Measurements from ENCODE around the gene RNF126.

DNA sequence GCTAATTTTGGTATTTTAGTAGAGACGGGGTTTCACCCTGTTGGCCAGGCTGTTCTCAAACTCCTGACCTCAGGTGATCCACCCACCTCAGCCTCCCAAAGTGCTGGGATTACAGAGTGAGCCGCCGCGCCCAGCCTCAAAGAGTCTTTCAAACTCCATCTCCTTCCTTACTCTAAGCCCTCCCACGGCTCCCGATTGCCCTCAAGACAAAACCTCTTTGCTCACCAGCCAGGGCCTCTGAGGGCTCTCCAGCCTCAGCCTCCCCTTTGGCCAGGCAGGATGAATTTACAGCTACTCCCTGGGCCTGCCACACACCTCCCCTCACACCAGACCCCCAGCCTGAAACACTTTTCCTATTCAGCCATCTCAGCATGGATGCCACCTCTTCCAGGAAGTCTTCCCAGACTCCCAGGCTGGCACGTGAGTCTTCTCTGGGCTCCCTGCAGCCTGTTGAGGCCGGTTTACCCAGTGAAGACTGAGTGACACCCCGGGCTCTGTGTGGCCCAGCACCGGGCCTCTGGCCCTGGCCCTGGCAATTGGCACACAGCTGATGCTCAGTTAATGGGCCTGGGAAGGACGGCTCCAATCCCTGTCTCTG, 24.7 kb upstream of the RNF126 start:
- TF ChIP-seq, protein P1, sequence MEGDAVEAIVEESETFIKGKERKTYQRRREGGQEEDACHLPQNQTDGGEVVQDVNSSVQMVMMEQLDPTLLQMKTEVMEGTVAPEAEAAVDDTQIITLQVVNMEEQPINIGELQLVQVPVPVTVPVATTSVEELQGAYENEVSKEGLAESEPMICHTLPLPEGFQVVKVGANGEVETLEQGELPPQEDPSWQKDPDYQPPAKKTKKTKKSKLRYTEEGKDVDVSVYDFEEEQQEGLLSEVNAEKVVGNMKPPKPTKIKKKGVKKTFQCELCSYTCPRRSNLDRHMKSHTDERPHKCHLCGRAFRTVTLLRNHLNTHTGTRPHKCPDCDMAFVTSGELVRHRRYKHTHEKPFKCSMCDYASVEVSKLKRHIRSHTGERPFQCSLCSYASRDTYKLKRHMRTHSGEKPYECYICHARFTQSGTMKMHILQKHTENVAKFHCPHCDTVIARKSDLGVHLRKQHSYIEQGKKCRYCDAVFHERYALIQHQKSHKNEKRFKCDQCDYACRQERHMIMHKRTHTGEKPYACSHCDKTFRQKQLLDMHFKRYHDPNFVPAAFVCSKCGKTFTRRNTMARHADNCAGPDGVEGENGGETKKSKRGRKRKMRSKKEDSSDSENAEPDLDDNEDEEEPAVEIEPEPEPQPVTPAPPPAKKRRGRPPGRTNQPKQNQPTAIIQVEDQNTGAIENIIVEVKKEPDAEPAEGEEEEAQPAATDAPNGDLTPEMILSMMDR (IDR thresholded peaks at IDR 0.05; ENCODE audit: poor library complexity), result no peak
- TF ChIP-seq EZH2phosphoT487 (IDR thresholded peaks at IDR 0.05; ENCODE audit: low read depth, severe bottlenecking, unreplicated experiment), result no peak

All from hepatocyte (in vitro differentiated cells).